ENCODE measurements around the gene TNKS2.
"Not testable (repeated sequence)": the region's sequence is repeated elsewhere in the genome, so short reads cannot be mapped to it uniquely, and the experiment has no call there.

TNKS2 gene

DNA sequence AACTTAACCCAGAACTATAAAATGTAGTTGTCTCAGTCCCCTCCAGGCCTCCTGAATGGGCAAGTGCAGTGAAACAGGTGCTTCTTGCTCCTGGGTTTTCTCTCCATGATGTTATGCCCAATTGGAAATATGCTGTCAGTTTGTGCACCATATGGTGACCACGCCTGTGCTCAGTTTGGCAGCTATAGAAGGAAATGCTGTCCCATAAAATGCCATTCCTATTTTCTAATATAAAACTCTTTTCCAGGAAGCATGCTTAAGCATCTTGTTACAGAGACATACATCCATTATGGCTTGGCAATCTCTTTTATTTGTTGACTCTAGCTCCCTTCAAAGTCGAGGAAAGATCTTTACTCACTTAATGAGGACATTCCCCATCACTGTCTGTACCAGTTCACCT, 65.9 kb downstream of the TNKS2 start:
- in situ Hi-C loops (cut with MboI; ENCODE audit: low sequenced_read_pairs) = no loop called here

DNA sequence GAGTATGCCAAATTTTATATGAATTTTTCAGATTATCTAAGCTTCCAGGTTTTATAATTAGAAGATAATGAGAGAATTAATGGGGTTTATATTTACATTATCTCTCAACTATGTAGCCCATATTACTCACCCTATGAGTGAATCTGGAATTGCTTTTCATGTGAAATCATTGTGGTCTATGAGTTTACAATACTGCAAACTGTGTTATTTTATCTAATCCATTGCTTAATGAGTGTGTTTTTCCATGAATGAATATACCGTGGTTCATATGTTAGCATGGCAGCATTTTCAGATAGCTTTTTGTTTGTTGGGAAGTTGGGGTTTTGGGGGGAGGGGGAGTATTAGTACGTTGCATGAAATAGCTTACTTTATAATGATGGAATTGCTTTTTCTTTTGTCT, 66.5 kb downstream of the TNKS2 start:
- in situ Hi-C loops (cut with MboI; ENCODE audit: low sequenced_read_pairs) = no loop called here

DNA sequence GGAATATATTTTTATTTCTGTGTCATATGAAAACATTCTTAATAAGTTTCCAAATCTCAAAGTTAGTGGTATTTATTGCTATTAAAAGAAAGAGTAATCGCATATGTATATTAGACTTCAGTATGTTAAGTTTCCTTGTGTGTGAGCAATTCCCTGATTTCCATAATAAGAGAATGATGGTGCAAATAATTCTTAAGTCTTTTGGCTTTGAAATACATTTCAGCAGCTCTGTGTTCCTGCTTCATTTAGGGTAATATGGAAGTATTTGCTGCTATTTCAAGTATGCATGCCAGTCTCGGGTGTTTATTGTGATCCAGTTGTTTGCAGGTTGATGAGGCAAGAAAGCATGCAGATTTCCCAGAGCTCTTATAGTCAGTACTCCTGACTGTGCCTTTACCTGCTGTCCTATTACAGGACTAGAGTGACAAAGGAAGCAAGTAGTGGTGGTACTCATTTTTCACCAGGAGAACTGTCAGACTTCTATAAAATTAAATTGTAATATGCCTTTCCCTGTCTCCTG, 67.4 kb downstream of the TNKS2 start:
- in situ Hi-C loops (cut with MboI; ENCODE audit: low sequenced_read_pairs) = no loop called here

DNA sequence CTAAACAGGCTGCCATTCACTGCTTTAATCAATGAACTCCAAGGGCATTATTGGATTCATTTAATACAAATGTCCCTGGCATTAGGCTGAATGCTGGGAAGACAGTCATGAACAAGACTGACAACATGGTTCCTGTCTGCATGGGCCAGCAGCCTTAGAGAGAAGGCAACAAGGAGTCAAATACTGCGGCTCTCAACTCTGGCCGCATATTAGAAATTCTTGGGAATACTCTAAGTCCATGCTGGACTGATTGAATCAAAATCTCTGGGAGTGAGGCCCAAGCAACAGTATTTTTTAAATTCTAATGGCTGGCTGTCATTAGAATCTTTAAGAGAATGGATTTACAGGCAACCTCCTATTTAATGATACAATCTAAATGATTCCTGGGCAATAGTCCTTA, 76.9 kb downstream of the TNKS2 start:
- in situ Hi-C loops (cut with MboI; ENCODE audit: low sequenced_read_pairs) = no loop called here

DNA sequence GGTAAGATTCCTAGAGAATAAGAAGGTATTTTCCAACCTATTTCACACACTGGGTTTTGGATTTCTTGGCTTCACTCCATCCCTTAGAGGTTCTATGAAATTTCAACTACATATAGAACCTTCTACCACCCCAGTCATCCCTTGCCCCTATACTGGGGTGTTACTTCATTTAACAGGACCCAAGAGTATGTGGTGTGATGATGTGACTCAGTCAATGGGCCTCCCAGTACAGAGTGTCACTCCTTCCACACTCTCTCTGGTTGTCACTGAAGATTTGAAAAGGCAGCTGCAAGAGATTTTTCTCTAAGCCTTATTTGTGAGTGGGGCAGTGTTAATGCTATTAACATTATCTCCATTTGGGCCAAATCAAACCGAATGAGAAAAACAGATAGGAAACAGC, 77.6 kb downstream of the TNKS2 start:
- in situ Hi-C loops (cut with MboI; ENCODE audit: low sequenced_read_pairs) = no loop called here

DNA sequence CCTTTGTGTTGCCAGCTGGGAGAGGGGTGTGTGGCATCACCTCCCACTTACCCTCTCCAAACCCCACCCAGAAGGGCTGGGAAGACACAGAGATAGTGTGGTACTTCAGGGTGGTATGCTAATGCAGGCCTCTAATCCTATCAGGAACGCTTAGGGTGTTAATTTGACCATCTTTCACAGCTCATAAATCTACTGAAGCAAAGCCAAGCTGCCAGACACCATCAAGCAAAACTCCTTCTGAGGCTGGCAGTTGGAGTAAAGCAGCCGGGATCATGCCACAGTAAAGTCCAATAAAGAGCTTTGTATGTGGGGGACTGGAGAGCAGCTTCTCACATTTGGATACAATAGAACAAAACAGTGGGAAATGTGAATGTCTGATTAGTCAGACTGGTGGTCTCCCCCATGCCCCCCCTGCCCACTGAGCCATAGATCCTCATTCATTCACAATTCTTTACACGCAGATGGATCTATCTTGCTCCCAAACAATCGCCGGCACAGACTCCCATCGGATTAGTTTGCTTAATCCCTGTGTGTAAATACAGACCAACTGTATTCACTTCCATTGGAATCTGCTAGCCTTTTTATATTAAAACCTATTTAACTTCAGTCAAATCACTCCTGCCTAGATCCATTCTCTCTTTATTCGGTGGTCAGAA, 81.4 kb downstream of the TNKS2 start:
- in situ Hi-C loops (cut with MboI; ENCODE audit: low sequenced_read_pairs) = no loop called here

DNA sequence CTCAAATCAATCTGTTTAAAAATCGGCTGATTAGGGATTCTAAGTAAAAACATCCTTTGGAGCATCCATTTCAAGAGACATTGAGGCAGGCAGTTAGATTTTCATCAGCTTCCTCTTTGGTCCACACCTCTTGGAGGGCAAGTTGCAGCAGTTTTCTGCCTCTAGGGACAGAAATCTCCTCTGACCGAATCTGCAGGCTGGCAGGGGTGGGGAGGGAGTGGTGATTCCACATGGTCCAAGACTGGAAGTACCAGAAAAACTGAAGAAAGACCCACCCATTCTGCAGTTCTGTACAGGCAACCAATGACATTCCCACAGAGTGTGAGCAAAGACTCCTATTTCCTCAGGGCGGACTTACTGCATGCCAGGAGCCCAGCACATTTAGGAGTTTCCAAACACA, 82.1 kb downstream of the TNKS2 start:
- in situ Hi-C loops (cut with MboI; ENCODE audit: low sequenced_read_pairs) = no loop called here

DNA sequence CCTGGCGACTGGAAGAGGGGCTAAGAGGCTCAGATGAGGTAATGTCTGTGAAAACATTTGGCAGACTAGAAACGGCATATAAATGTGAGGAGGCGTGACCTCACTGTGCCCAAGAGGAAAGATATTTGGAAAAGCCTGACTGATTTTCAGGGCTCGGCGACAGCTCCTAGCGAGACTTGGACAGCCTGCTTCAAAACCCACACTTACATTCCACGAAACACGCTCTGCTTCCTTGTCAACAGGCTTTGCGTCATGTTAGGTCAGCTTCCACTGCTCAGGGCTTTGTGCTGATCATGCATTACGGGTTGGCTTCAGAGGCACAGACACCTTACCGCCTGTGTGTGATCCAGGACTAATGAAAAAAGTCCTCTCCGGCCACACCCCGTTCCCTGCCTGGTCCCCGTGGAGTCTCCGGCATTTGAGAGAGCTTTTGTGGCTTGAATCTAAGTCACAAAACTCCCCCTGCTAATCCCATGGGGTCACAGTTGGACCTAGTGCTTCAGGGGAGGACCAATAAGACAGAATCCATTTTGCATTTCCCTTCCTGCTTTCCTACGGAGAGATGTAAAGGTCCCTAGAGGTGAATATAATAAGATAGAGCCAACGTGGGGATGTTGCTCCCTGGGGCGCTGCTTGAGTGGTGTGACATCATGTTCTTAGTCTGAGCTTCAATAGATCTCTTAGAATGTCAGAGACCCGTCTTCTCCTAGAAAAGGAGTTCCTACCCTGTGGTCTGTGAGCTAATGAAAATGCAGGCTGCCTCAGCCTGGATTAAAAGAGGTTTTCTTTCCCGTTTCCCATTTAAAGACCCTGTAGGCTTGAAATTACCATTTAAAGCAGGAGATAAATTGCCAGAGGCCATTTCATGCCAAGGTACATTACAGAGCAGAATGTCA, 85.6 kb downstream of the TNKS2 start:
- in situ Hi-C loops (cut with MboI; ENCODE audit: low sequenced_read_pairs) = no loop called here

DNA sequence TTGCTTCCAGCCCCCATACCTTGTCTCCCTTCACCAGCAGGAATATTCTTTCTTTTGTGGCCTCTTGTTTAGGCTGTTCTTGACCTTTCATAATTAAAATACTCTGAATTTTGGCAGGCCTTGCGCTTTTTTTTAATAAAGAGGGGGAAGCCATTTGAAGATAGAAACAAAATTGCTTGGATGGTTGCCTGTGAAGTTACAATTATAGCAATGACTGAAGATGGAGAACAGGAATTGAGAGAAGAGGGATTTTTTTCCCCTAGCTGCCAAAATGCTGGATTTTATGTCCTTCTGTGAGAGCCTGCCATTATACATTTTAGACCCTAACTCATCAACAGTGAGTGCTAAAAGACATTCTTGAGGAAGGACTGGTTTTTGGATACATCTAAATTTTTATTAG, 86.3 kb downstream of the TNKS2 start:
- in situ Hi-C loops (cut with MboI; ENCODE audit: low sequenced_read_pairs) = no loop called here

DNA sequence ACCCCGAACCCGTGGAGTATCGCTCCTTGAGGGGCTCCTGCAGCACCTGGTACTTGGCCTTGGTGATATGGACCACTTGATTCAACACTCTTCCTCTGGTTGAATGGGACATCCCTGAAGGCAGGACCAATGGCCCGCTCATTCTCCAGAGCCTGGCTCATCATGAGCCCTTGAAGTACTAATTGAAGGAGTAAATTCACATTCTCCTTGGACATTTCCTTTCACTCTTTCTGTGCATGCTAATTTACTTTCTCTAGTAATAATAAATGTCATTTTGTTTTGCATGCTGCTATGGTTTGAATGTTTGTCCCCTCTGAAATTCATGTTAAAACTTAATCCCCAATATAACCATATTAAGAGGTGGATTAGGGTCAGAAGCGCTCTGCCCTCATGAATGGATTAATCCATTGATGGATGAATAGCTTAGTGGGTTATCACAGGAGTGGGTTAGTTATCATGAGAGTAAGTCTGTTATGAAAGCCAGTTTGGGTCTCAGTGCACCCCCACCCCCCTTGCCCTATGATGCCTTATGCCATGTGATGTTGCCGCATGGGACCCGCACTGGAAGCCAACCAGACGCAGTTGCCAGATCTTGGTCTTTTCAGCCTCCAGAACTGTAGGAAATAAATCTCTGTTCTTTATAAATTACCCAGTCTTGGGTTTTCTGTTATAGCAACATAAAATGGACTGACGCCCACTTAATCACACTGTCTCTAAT, 87.3 kb downstream of the TNKS2 start:
- in situ Hi-C loops (cut with MboI; ENCODE audit: low sequenced_read_pairs) = no loop called here

DNA sequence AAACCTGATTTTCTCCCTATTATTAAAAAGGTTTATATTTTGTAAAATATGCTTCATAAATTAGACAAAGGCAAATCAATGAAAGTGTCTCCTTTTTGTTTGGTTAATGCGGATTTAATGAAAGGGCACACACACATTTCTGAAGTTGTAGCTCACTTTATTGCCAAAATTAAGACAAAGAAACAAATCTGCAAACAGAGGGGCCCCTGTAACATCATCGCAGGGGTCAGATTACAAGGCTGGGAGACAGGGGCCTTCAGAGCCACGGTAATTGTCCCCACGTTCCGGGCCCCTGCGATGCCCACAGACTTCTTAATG, 88.7 kb downstream of the TNKS2 start:
- in situ Hi-C loops (cut with MboI; ENCODE audit: low sequenced_read_pairs) = no loop called here

DNA sequence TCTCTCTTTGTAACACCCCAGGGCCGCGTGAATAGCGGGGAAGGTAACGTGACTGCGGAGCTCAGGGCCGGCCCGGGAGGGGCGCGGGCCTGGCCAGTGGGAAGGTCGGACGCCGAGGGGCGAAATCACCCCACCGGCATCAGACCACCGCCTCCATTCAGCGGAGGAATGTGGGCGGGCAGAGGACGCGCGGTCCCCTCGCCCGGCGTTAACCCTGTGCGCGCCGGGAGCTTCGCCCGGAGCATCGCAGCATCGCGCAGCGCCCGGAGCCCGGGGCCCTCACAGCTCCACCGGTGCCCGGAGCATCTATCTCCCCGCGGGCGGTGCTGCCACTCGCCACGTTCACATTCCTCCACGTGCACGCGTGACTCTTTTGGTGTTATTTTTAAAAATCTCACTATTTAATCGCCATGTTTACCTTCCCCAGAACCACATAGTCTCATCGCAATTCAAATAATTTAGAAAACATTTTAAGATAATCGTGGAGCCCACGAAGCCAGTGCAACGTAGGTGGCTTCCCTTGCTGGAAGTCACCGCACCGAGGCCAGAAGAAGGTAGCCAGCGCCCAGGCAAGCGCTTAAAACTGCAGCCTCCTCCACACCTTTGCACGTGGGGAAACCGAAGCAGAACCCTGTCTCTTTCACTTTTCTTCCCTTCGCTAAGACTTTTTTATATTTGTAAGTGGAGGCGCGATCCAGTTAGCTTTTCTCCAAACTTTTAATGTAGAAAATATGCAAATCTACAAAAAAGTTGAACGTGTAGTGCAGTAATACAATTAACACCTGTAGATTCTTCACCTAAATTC, 89.2 kb downstream of the TNKS2 start:
- in situ Hi-C loops (cut with MboI; ENCODE audit: low sequenced_read_pairs) = no loop called here

DNA sequence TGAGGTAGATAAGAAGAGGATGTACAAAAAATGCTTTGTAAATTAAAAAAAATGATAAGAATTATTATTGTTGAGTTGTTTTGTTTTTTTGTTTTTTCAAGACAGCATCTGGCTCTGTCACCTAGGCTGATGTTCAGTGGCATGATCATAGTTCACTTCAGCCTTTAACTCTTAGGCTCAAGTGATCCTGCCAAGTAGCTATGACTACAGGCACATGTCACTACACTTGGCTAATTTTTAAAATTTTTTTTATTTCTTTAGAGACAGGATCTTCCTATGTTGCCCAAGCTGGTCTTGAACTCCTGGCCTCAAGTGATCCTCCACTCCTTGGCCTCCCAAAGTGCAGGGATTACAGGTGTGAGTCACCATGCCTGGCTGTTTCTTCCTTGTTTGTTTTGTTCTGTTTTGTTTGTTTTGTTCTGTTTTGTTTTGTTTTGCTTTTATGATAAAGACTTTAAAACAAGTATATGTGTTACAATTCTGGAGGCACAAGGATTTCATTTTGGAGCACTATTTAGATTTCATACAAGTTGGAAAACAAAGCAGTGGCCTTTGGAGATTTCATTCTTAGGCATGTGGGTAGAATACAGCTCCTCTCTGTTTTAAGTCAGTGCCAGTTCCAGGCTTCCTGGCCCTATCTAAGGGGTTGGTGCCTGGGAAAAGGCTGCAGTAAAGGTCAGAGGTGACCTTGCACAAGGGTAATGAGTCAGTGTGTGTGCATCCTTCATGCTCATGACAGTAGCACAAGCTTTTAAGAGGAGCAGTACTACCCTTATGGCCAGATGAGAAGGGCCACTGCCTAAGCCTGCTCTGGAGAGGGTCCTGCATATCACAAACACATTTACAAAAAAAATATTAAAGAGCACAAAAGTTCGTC, 93.1 kb downstream of the TNKS2 start:
- in situ Hi-C loops (cut with MboI; ENCODE audit: low sequenced_read_pairs) = no loop called here

DNA sequence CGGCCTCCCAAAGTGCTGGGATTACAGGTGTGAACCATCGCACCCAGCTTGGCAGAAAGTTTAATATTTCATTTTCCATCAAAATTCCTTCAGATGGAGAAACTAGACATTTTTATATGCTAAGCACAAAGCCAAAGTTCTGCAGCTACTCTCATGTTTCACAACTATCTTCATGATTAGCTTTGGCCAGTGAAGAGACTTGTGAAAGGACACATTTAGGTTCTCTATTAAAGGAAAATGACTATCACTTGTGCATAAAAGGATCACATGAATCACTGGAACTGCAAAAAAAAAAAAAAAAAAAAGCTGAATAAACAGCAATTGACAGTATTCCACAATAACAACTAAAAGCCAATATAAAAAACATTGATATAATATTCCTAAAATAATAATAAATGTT, 94.8 kb downstream of the TNKS2 start:
- in situ Hi-C loops (cut with MboI; ENCODE audit: low sequenced_read_pairs) = no loop called here

DNA sequence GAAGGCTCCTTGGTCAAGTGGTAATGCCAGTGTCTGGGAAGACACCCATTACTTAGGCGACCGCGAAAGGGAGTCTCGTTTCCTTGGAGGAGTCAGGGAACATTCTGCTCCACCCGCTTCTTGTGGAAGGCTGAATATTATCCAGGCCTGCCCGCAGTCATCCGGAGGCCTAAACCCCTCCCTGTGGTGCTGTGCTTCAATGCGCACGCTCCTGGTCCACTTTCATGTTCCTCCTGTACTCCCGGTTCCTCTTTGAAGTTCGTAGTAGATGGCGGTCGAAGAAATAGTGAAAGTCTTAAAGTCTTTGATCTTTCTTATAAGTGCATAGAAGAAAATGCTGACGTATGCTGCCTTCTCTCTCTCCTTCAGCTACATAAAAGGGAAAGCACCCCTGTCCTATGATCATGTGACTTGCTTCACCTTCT, 96.0 kb downstream of the TNKS2 start:
- in situ Hi-C loops (cut with MboI; ENCODE audit: low sequenced_read_pairs) = not testable (repeated sequence)

DNA sequence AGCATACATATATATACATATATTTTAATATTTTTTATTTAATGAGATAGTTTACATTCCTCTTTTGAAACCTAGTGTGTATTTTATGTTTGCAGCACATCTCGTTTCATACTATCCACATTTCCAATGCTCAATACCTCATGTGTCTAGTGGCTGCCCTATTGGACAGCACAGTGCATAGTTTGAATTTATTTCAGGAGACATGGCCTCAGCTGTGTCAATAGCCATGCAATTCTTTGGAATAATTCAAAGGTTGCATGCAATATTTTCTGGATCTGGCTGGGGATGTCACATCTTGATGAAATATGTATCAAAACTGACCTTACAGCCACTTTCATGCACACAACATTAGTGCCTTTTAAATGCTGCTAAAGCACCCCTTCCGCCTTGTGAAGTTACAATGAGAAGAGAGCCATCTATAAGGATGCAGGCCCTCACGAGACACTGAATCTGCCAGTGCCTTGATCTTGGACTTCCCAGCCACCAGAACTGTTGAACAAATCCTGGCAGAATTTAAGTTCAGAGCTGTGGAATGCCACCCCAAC, 98.1 kb downstream of the TNKS2 start:
- in situ Hi-C loops (cut with MboI; ENCODE audit: low sequenced_read_pairs) = no loop called here

DNA sequence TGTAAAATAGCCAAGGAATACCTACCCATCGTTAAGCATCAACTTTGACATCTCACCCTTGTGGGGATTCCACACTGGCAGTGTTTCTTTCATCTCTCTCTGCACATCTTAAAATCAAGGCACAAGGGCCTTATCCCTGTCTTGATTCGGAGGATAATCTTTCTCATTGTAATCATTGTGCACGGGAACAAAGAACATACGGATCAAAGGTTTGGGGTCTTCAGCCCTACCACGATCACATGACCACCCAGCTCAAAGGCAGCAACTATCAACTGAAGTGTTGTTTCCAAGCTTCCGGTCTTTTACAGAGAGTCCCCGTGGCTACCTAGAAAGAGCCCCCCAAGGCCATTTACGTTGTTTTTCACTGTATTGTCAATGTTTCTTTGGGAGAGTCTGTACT, 99.2 kb downstream of the TNKS2 start:
- in situ Hi-C loops (cut with MboI; ENCODE audit: low sequenced_read_pairs) = no loop called here

DNA sequence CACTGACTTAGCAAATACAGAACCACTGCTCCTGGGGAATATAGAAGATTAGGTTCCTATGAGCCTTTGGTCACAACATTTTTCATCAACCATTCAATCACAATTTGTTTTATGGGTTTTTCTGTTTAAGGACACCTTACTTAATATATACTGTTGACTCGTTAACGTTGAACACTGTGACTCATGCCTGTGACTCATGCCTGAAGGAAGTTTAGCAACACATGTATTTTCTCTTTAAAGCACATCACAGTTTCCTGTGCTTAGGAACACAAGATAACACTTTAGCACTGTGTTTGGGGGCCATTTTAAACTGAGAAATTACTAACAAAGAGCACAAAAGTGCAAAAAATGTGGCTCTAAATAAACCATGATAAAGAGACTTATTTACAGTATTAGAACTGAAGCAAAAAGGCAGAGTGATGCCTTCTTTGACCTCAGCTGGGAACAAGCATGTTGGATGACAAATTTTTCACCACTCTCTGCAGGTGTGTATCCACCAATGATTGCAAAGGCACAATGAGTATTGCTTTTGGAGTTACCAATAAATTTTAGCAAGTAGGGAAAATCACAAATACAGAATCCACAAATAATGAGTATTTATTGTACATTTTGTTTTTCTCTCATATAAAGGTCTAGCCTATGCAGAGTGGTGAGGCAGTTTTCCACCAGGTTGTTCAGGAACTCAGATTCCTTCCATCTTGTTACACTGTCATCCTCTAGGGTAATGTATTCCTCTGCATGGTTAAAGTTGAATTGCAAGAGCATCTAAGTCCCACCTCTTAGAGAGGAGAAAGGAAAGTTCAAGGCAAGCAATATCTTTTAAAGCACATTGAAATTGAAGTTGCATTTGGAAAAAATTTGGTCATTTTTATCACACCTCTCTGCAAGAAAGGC, 103.8 kb downstream of the TNKS2 start:
- in situ Hi-C loops (cut with MboI; ENCODE audit: low sequenced_read_pairs) = loop anchor here (25.0 kb wide), 1 partner anchor 515 kb away; no protein-coding TSS in a partner anchor
